ENCODE results near the gene DTNB.
"Not testable (repeated sequence)": the region's sequence is repeated elsewhere in the genome, so short reads cannot be mapped to it uniquely, and the experiment has no call there.

The DTNB gene

GRCh38 chr2:25673300-25674076 lies at the start of gene DTNB:
TSS of gene DTNB (minus strand) at chr2:25673577. CDS start at chr2:25652660, 20,917 bp downstream.
- DNase-seq = peak; percentile 81
- in situ Hi-C loops (cut with HindIII; ENCODE audit: low pct_ligation_motif_present, low pct_unique_long_range_greater_than_20kb, low sequenced_read_pairs) = no loop called here

- in situ Hi-C loops (cut with HindIII; ENCODE audit: low pct_ligation_motif_present, low pct_unique_long_range_greater_than_20kb, low sequenced_read_pairs) = no loop called here
- no peak for DNase-seq
Measured at GRCh38 chr2:25722224-25722623, 48.8 kb upstream of the DTNB start.

GRCh38 chr2:25720575-25720974 lies 47.2 kb upstream of the DTNB start:
- in situ Hi-C loops (cut with HindIII; ENCODE audit: low pct_ligation_motif_present, low pct_unique_long_range_greater_than_20kb, low sequenced_read_pairs) = no loop called here
- DNase-seq = no peak

GRCh38 chr2:25714740-25715139 lies 41.4 kb upstream of the DTNB start:
- DNase-seq = peak; percentile 11
- in situ Hi-C loops (cut with HindIII; ENCODE audit: low pct_ligation_motif_present, low pct_unique_long_range_greater_than_20kb, low sequenced_read_pairs) = no loop called here

GRCh38 chr2:25712455-25712854 lies 39.1 kb upstream of the DTNB start:
- no peak for DNase-seq
- in situ Hi-C loops (cut with HindIII; ENCODE audit: low pct_ligation_motif_present, low pct_unique_long_range_greater_than_20kb, low sequenced_read_pairs) = no loop called here

GRCh38 chr2:25711675-25712354 lies 38.4 kb upstream of the DTNB start:
- in situ Hi-C loops (cut with HindIII; ENCODE audit: low pct_ligation_motif_present, low pct_unique_long_range_greater_than_20kb, low sequenced_read_pairs) = no loop called here
- DNase-seq = no peak

- in situ Hi-C loops (cut with HindIII; ENCODE audit: low pct_ligation_motif_present, low pct_unique_long_range_greater_than_20kb, low sequenced_read_pairs) = no loop called here
- DNase-seq = no peak
Measured at GRCh38 chr2:25710750-25711149, 37.4 kb upstream of the DTNB start.

- in situ Hi-C loops (cut with HindIII; ENCODE audit: low pct_ligation_motif_present, low pct_unique_long_range_greater_than_20kb, low sequenced_read_pairs) = no loop called here
- DNase-seq = no peak
Measured at GRCh38 chr2:25709349-25709748, 36.0 kb upstream of the DTNB start.

GRCh38 chr2:25707927-25708590 lies 34.7 kb upstream of the DTNB start:
- in situ Hi-C loops (cut with HindIII; ENCODE audit: low pct_ligation_motif_present, low pct_unique_long_range_greater_than_20kb, low sequenced_read_pairs) = no loop called here
- DNase-seq = no peak

GRCh38 chr2:25705575-25705974 lies 32.2 kb upstream of the DTNB start:
- in situ Hi-C loops (cut with HindIII; ENCODE audit: low pct_ligation_motif_present, low pct_unique_long_range_greater_than_20kb, low sequenced_read_pairs); DNase-seq: not testable (repeated sequence)

- DNase-seq = no peak
- in situ Hi-C loops (cut with HindIII; ENCODE audit: low pct_ligation_motif_present, low pct_unique_long_range_greater_than_20kb, low sequenced_read_pairs) = no loop called here
Measured at GRCh38 chr2:25701801-25702200, 28.4 kb upstream of the DTNB start.

GRCh38 chr2:25700221-25700660 lies 26.9 kb upstream of the DTNB start:
- peak; percentile 51 for DNase-seq
- in situ Hi-C loops (cut with HindIII; ENCODE audit: low pct_ligation_motif_present, low pct_unique_long_range_greater_than_20kb, low sequenced_read_pairs) = no loop called here

- DNase-seq = no peak
- in situ Hi-C loops (cut with HindIII; ENCODE audit: low pct_ligation_motif_present, low pct_unique_long_range_greater_than_20kb, low sequenced_read_pairs) = no loop called here
Measured at GRCh38 chr2:25699216-25699615, 25.8 kb upstream of the DTNB start.

- no peak for DNase-seq
- in situ Hi-C loops (cut with HindIII; ENCODE audit: low pct_ligation_motif_present, low pct_unique_long_range_greater_than_20kb, low sequenced_read_pairs) = no loop called here
Measured at GRCh38 chr2:25698752-25699151, 25.4 kb upstream of the DTNB start.

GRCh38 chr2:25697559-25698341 lies 24.4 kb upstream of the DTNB start:
- DNase-seq = no peak
- in situ Hi-C loops (cut with HindIII; ENCODE audit: low pct_ligation_motif_present, low pct_unique_long_range_greater_than_20kb, low sequenced_read_pairs) = no loop called here

- in situ Hi-C loops (cut with HindIII; ENCODE audit: low pct_ligation_motif_present, low pct_unique_long_range_greater_than_20kb, low sequenced_read_pairs) = no loop called here
- DNase-seq = no peak
Measured at GRCh38 chr2:25692737-25693445, 19.5 kb upstream of the DTNB start.

GRCh38 chr2:25692143-25692542 lies 18.8 kb upstream of the DTNB start:
- DNase-seq = no peak
- in situ Hi-C loops (cut with HindIII; ENCODE audit: low pct_ligation_motif_present, low pct_unique_long_range_greater_than_20kb, low sequenced_read_pairs) = no loop called here

GRCh38 chr2:25690058-25690457 lies 16.7 kb upstream of the DTNB start:
- in situ Hi-C loops (cut with HindIII; ENCODE audit: low pct_ligation_motif_present, low pct_unique_long_range_greater_than_20kb, low sequenced_read_pairs) = no loop called here
- DNase-seq = peak; percentile 21

Data from ACHN (cell line).